ENCODE measurements around the gene PSMC2. TPM values are rescaled to one million over a fixed set of nuclear protein-coding genes. Genes with fewer than 3 reads are reported as not detected.

PSMC2 gene
- total and polyA plus RNA-seq, 2 of the 4 experiments (the other 2 are of a cell fraction): 184 to 311 TPM

GRCh38 chr7:103349805-103350204 is 2.4 kb downstream of the PSMC2 start:
- Histone ChIP-seq H3K9me3 (ENCODE audit: control insufficient read depth, insufficient read depth, low read length) (no peaks in the 10 kb centered on the region), H3K79me1 (ENCODE audit: low read depth in 1 of 2, low read length in 2 of 2) (peaks cover 16 to 21% of the 10 kb centered on the region in 2 experiments), H2AK5ac (ENCODE audit: low read depth, low read length) (no peak overlapping the region), H3K4me2 (ENCODE audit: low read depth, low read length) (no peak overlapping the region), H3K27me3 (ENCODE audit: control insufficient read depth, insufficient read depth, low read length) (no peaks in the 10 kb centered on the region), H3K4me1 (ENCODE audit: control insufficient read depth, insufficient read depth, low read length) (no peaks in the 10 kb centered on the region), H2AFZ (replicated peaks; ENCODE audit: low read length, poor library complexity) (no peak overlapping the region), H3K14ac (replicated peaks; ENCODE audit: low read depth, low read length) (no peak overlapping the region), H4K91ac (ENCODE audit: insufficient read depth, low read depth, low read length) (no peak overlapping the region), H3K36me3 (ENCODE audit: control insufficient read depth, insufficient read depth, low read length) (peaks cover 14% of the 10 kb centered on the region), H4K20me1 (ENCODE audit: insufficient read depth, low read length) (peaks cover 23% of the 10 kb centered on the region; the same call in 1 of the 2 replicates), H2BK5ac (ENCODE audit: low read depth, low read length, poor library complexity, severe bottlenecking) (no peak overlapping the region), H3K18ac (ENCODE audit: low read depth, low read length) (no peak overlapping the region), H3K27ac (ENCODE audit: insufficient read depth, low read length) (no peak overlapping the region), H3K9me1 (ENCODE audit: insufficient read depth, low read length) (no peaks in the 10 kb centered on the region; the same call in none of the 2 replicates), H3K23ac (ENCODE audit: low read depth, low read length) (no peak overlapping the region), H3K4ac (ENCODE audit: low read depth, low read length) (no peak overlapping the region), H4K8ac (ENCODE audit: low read depth in 2 of 2, low read length in 2 of 2) (no peak overlapping the region), H2BK120ac (ENCODE audit: low read depth, low read length) (no peak overlapping the region), H3K9ac (ENCODE audit: low read depth, low read length) (no peak overlapping the region), H3K56ac (ENCODE audit: extremely low read depth, insufficient read depth, low read length) (no peak overlapping the region), H4K5ac (ENCODE audit: low read depth, low read length) (no peak overlapping the region), H2BK20ac (ENCODE audit: low read depth, low read length) (no peak overlapping the region), H3K4me3 (ENCODE audit: insufficient read depth, low read depth, low read length) (no peak overlapping the region), H2AK9ac (replicated peaks; ENCODE audit: low read depth, low read length, poor library complexity) (no peak overlapping the region), H2BK15ac (ENCODE audit: low read depth, low read length) (no peak overlapping the region)
- in situ Hi-C loops (cut with MboI; ENCODE audit: low sequenced_read_pairs): no loop called here
- dilution Hi-C loops (cut with HindIII; ENCODE audit: low sequenced_read_pairs, unreplicated experiment): no loop called here
- no peak for ATAC-seq (ENCODE audit: low read depth)
- CTCF ChIA-PET: no interaction called here
- no TSS peak for BruUV-seq (replicated peaks)
- TF ChIP-seq USF2 (IDR thresholded peaks at IDR 0.05; ENCODE audit: low read depth, low read length): no peak
- no CpG with 5 or more reads among the region's 1 CpG for WGBS, 2 experiments (ENCODE audit: extremely low coverage in 2 of 2, insufficient read length in 1 of 2)
- POLR2A ChIA-PET (ENCODE audit: unreplicated experiment): no interaction called here
- no peak for DNase-seq
- intact Hi-C loops (cut with micrococcal nuclease): no loop called here

Data from IMR-90 (cell line).